ENCODE measurements around the gene RPS14. TPM values are rescaled to one million over a fixed set of nuclear protein-coding genes. Genes with fewer than 3 reads are reported as not detected.

RPS14 gene
- total and polyA plus RNA-seq, 9 of the 15 experiments (the other 6 are each of a cell fraction or from before 2014, with no cell fraction given): 1,824 to 5,983 (median 3,017) TPM

- intact Hi-C loops (cut with micrococcal nuclease) (loop anchor here (2.0 kb wide), 1 partner anchor 37 kb away; no protein-coding TSS in a partner anchor), in situ Hi-C loops (cut with MboI) (no loop called here)
- H3K9me1 ChIP-seq (ENCODE audit: control insufficient read depth, insufficient read depth, low read length): peaks cover 8% of the 10 kb centered on the region
- no peaks in the 10 kb centered on the region for H3K27me3 ChIP-seq (ENCODE audit: control insufficient read depth in 2 of 2, insufficient read depth in 2 of 2, low read length in 2 of 2)
- peak overlapping the region in 1 of 2 experiments; percentile 43; a peak in 1 of 4 replicates for H3K9ac ChIP-seq (ENCODE audit: insufficient read depth in 1 of 2, low read depth in 2 of 2, low read length in 2 of 2)
- peaks cover 74% of the 10 kb centered on the region; the same call in 2 of the 3 replicates for H3K36me3 ChIP-seq (ENCODE audit: control insufficient read depth, insufficient read depth, low read length)
- DNase-seq (ENCODE audit: extremely low read depth in 1 of 4, low spot score in 3 of 4) (no peak), ATAC-seq (no peak), FAIRE-seq (no peak)
- WGBS (ENCODE audit: insufficient coverage, low coverage, missing lambda C conversion rate): 89% methylated on average over 10 of the region's 11 CpGs
- H4K20me1 ChIP-seq (replicated peaks; ENCODE audit: control insufficient read depth, insufficient read depth, low read length): peaks cover 4% of the 10 kb centered on the region
- TF ChIP-seq MTF1 (CRISPR knock-in tag; IDR thresholded peaks at IDR 0.05; ENCODE audit: borderline replicate concordance): no peak
- TF ChIP-seq PCBP2 (IDR thresholded peaks at IDR 0.05; ENCODE audit: low read depth, low read length, poor library complexity, severe bottlenecking): no peak
- no peak for TF ChIP-seq NRF1 (conservative IDR thresholded peaks at IDR 0.05 in 1 of 2, IDR thresholded peaks at IDR 0.05 in 1 of 2)
- TF ChIP-seq TCF7L2 (IDR thresholded peaks at IDR 0.05; ENCODE audit: low read depth, low read length): no peak
- TF ChIP-seq TRIM24 (IDR thresholded peaks at IDR 0.05): no peak
- no peak for TF ChIP-seq BRD9 (IDR thresholded peaks at IDR 0.05; ENCODE audit: low read depth, partially characterized antibody)
- TF ChIP-seq FIP1L1 (IDR thresholded peaks at IDR 0.05; ENCODE audit: low read depth, low read length, poor library complexity, severe bottlenecking): no peak
- H3K4me3 ChIP-seq: no peak overlapping the region
- peaks cover 5 to 10% of the 10 kb centered on the region in 2 experiments; a peak in 2 of 5 replicates for H3K4me1 ChIP-seq (replicated peaks in 1 of 2; ENCODE audit: control insufficient read depth in 2 of 2, insufficient read depth in 2 of 2, low read length in 2 of 2)
- H3K79me2 ChIP-seq (ENCODE audit: control insufficient read depth, insufficient read depth, low read length): no peaks in the 10 kb centered on the region
- H3K27ac ChIP-seq (ENCODE audit: extremely low read depth, low read depth, low read length): no peak overlapping the region
- CTCF ChIA-PET (ENCODE audit: low intra/inter-chr PET ratio): no interaction called here
- no peak overlapping the region for H3K4me2 ChIP-seq (ENCODE audit: insufficient read depth, low read length)
- no peaks in the 10 kb centered on the region for H3K9me3 ChIP-seq (replicated peaks; ENCODE audit: control insufficient read depth, insufficient read depth, low read depth, low read length)
- no peak overlapping the region for H2AFZ ChIP-seq (ENCODE audit: low read depth, low read length)
- no TSS peak for BruUV-seq (replicated peaks)
- POLR2A ChIA-PET: interaction anchor here (0.5 to 2.2 kb wide), 9 partner anchors 10 to 208 kb away, joined by 3 to 7 read pairs (median 3); partner anchors contain the start of gene RPS14
Observed at GRCh38 chr5:150399524-150400211, 49.9 kb downstream of the RPS14 start.
